GM12878 (cell line): Measurements from ENCODE around the gene GALNTL6. TPM values are rescaled to one million over a fixed set of nuclear protein-coding genes. Genes with fewer than 3 reads are reported as not detected.

Experiments
- ATAC-seq: fragments of 200-7000 bp; cut with Tn5 transposase; 3 replicates; pipeline ENCODE4 v1.9.1; 2020; ENCODE audit warnings: mild to moderate bottlenecking, moderate library complexity
- BruUV-seq: library from RNA; stranded (reverse); fragments of 400-500 nt; replicated peaks from 2 replicates; lab custom pipeline; 2021; lab: Mats Ljungman, UMichigan
- CTCF ChIA-PET: fragments of 300-600 bp; sonication (Branson Sonifier 250); formaldehyde crosslinking; extraction: SDS; loops from one replicate; lab custom pipeline; 2021; ENCODE audit warnings: inconsistent platforms; lab: Yijun Ruan, JAX
- POLR2A ChIA-PET: fragments of 350-600 bp; formaldehyde crosslinking; extraction: SDS; loops from one replicate; lab custom pipeline; 2021; ENCODE audit warnings: inconsistent platforms; lab: Charles Lee
- RAD21 ChIA-PET: fragments of 300-600 bp; sonication (Branson Sonifier 250); formaldehyde crosslinking; loops from one replicate; lab custom pipeline; 2023; ENCODE audit warnings: antibody characterized with exemption; ENCODE audit not compliant: unreplicated experiment; lab: Charles Lee
- SMC1A ChIA-PET: fragments of 300-600 bp; sonication (Branson Sonifier 250); formaldehyde crosslinking; loops from one replicate; lab custom pipeline; 2023; ENCODE audit not compliant: unreplicated experiment, uncharacterized antibody; lab: Charles Lee
- DNase-seq: peaks from one replicate; pipeline ENCODE4 v3.0.0-alpha.2; 2011; ENCODE audit warnings: low read depth, low spot score
- FAIRE-seq: peaks from 3 replicates; lab custom pipeline; 2011; peaks lifted over from hg19 to GRCh38; lab: Jason Lieb, UNC
- H2AFZ ChIP-seq: 2 replicates; pipeline ENCODE4 v1.6.0; 2011; ENCODE audit warnings: low read depth, low read length, control low read depth; ENCODE audit not compliant: control insufficient read depth
- H3K27ac ChIP-seq: 2 replicates; pipeline ENCODE4 v1.5.1; 2011; ENCODE audit warnings: control low read depth; ENCODE audit not compliant: control insufficient read depth, insufficient read depth
- H3K27me3 ChIP-seq, 2 experiments: replicated peaks in 1 of 2; 2 replicates each; pipeline versions ENCODE4 v1.6.0 to v1.6.1; 2011; ENCODE audit warnings: low read length in 1 of 2; ENCODE audit not compliant: control insufficient read depth in 2 of 2, insufficient read depth in 2 of 2
- H3K36me3 ChIP-seq, 2 experiments: 2 replicates each; pipeline ENCODE4 v1.5.1; 2011; ENCODE audit warnings: low read length in 1 of 2; ENCODE audit not compliant: control insufficient read depth in 2 of 2, insufficient read depth in 2 of 2
- H3K4me1 ChIP-seq: 2 replicates; pipeline ENCODE4 v1.6.1; 2011; ENCODE audit warnings: mild to moderate bottlenecking, low read length, moderate library complexity, mixed read lengths; ENCODE audit not compliant: control insufficient read depth, insufficient read depth
- H3K4me2 ChIP-seq: 2 replicates; pipeline ENCODE4 v1.6.0; 2011; ENCODE audit warnings: control low read depth; ENCODE audit not compliant: control insufficient read depth, insufficient read depth
- H3K4me3 ChIP-seq: fragments of 200-600 bp; sonication (generic); 2 replicates; pipeline ENCODE4 v1.5.1; 2016
- H3K79me2 ChIP-seq: 2 replicates; pipeline ENCODE4 v1.6.0; 2011; ENCODE audit warnings: low read length; ENCODE audit not compliant: control insufficient read depth, insufficient read depth
- H3K9ac ChIP-seq: 2 replicates; pipeline ENCODE4 v1.8.0; 2011; ENCODE audit warnings: low read length, control low read depth, mixed read lengths; ENCODE audit not compliant: control insufficient read depth, insufficient read depth
- H3K9me3 ChIP-seq: replicated peaks from 3 replicates; pipeline ENCODE4 v1.5.1; 2011; ENCODE audit warnings: mild to moderate bottlenecking, low read length; ENCODE audit not compliant: control insufficient read depth, insufficient read depth
- H4K20me1 ChIP-seq: 2 replicates; pipeline ENCODE4 v1.6.0; 2011; ENCODE audit not compliant: control insufficient read depth, insufficient read depth
- CBFB ChIP-seq: IDR thresholded peaks from 2 replicates; pipeline ENCODE4 v1.6.1; 2016; ENCODE audit warnings: antibody characterized with exemption, low read depth
- ESRRA ChIP-seq: IDR thresholded peaks from 2 replicates; pipeline ENCODE4 v1.6.1; 2012; ENCODE audit warnings: mild to moderate bottlenecking, low read length, improper control_type of control experiment
- HCFC1 ChIP-seq: fragments of 150-350 bp; IDR thresholded peaks from 2 replicates; pipeline ENCODE4 v1.6.1; 2014; ENCODE audit warnings: low read length
- MTA2 ChIP-seq: fragments of 450-650 bp; IDR thresholded peaks from 2 replicates; pipeline ENCODE4 v1.6.1; 2016; ENCODE audit warnings: low read depth, mild to moderate bottlenecking, moderate library complexity
- SIN3A ChIP-seq: IDR thresholded peaks from 2 replicates; pipeline ENCODE4 v1.6.1; 2012; ENCODE audit warnings: low read depth, low read length, improper control_type of control experiment
- ZBED1 ChIP-seq: IDR thresholded peaks from 2 replicates; pipeline ENCODE4 v1.6.1; 2016; ENCODE audit warnings: borderline replicate concordance
- ZNF217 ChIP-seq: fragments of 450-650 bp; IDR thresholded peaks from 2 replicates; pipeline ENCODE4 v1.6.1; 2017; ENCODE audit warnings: antibody characterized with exemption, mild to moderate bottlenecking
- WGBS: methylation state at CpG from one replicate; pipeline ENCODE4 v1.1.6; 2016; ENCODE audit warnings: low lambda C conversion rate; ENCODE audit not compliant: insufficient replicate concordance, insufficient coverage; ENCODE audit errors: missing lambda C conversion rate; 5-methylcytosine and 5-hydroxymethylcytosine counted together
- in situ Hi-C: fragments of 300-500 bp; cut with MboI; formaldehyde crosslinking; loops from 9 replicates; pipeline ENCODE4 v1.14.3; 2018; ENCODE audit warnings: mixed read lengths
- intact Hi-C: fragments of 100-400 bp; cut with micrococcal nuclease; formaldehyde crosslinking; loops from one replicate; pipeline ENCODE4 v1.14.2; 2022; ENCODE audit not compliant: unreplicated experiment
- polyA plus RNA-seq, 11 experiments: library from polyadenylated mRNA; depleted of rRNA in 4 of 11; unstranded in 6 of 11; stranded (reverse) in 5 of 11; fragments of >200 nt; fragmentation: Nextera tagmentation in 4 of 11; fragmentation: Illumina TruSeq in 1 of 11; extraction: Ambion mirVana in 4 of 11; extraction: Trizol in 1 of 11; gene quantifications; 1 replicate in 1 of 11; 2 replicates in 10 of 11; pipeline versions ENCODE4 v1.2.1 to v1.2.3, GENCODE V29; 2011 to 2016; ENCODE audit warnings: inconsistent platforms in 2 of 11, missing spikeins in 2 of 11, low read depth in 1 of 11
- total RNA-seq, 4 experiments: library from RNA; depleted of rRNA in 3 of 4; stranded (reverse); fragments of >200 nt in 3 of 4; fragmentation: Illumina TruSeq in 1 of 4; extraction: Trizol in 1 of 4; gene quantifications; 2 replicates each; pipeline versions ENCODE4 v1.2.1 to v1.2.3, GENCODE V29; 2013 to 2021
- TF ChIP-seq, protein P1 (sequence below): fragments of 450-650 bp; IDR thresholded peaks from 2 replicates; pipeline ENCODE4 v1.6.1; 2017; ENCODE audit warnings: low read depth, mild to moderate bottlenecking, moderate library complexity

Gene GALNTL6
- total and polyA plus RNA-seq, 10 of the 15 experiments (the other 5 are each of a cell fraction or from before 2014, with no cell fraction given) = 0.01 to 0.29 TPM; not detected in 8

DNA sequence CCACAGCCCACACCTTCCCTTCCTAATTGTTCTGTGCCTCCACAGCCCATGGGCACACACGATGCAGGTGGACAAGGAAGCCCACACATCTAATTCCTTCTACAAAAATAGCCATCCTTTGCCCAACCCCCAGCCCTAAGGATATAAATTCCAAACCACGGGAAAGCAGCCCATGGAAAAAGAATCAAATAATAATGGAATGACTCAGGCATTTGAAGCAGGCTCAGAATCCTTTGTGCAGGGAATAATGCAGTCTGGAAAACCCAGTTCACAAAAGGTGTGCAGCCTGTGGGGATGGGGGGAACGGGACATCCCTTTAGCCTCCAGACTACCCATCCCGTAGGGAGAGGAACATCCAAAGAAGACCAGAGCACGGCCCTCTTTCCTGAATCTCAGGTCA lies 1013.1 kb downstream of the GALNTL6 start:
- ChIA-PET SMC1A (no interaction called here), CTCF (no interaction called here), RAD21 (no interaction called here), POLR2A (no interaction called here)
- no peaks in the 10 kb centered on the region for H4K20me1 ChIP-seq
- H3K4me1 ChIP-seq = no peaks in the 10 kb centered on the region
- in situ Hi-C loops = no loop called here
- FAIRE-seq = no peak
- H2AFZ ChIP-seq = no peak overlapping the region
- WGBS = 0% methylated on average over 5 of the region's 5 CpGs
- no peak overlapping the region for H3K9ac ChIP-seq
- no TSS peak for BruUV-seq
- no peaks in the 10 kb centered on the region for H3K79me2 ChIP-seq
- TF ChIP-seq HCFC1 = no peak
- TF ChIP-seq SIN3A = no peak
- no peak for TF ChIP-seq CBFB
- no peak for TF ChIP-seq ZNF217
- no peak for TF ChIP-seq ZBED1
- no peak for TF ChIP-seq MTA2
- TF ChIP-seq ESRRA = no peak
- ATAC-seq = no peak
- H3K27ac ChIP-seq = no peak overlapping the region
- DNase-seq = no peak
- no peak overlapping the region for H3K4me2 ChIP-seq
- H3K9me3 ChIP-seq = no peaks in the 10 kb centered on the region
- no peaks in the 10 kb centered on the region for H3K36me3 ChIP-seq
- no peak overlapping the region for H3K4me3 ChIP-seq
- H3K27me3 ChIP-seq = no peaks in the 10 kb centered on the region; a peak in 1 of 4 replicates
- intact Hi-C loops = no loop called here

DNA sequence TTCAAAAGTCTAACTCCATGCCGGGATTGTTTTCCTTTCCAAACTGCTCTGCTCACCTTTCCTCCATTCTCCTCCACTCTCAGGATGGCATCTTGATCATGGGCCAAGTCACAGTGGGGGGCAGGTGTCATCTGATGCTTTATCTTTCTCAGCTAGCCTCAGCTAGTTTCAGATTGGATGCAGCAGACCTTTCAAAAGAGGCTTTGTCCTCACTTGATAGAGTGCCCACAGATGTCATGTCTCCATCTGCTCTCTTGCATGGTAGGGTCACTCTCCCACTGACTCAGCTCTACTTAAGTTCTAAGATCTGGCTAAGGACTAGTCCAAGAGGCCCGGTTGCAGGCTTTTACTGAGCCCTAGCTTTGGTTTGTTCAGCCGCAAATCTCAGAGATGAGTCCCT lies 1013.7 kb downstream of the GALNTL6 start:
- no TSS peak for BruUV-seq
- intact Hi-C loops (no loop called here), in situ Hi-C loops (no loop called here)
- Histone ChIP-seq H3K4me3 (no peak overlapping the region), H3K4me1 (no peaks in the 10 kb centered on the region), H3K36me3 (no peaks in the 10 kb centered on the region), H3K4me2 (no peak overlapping the region), H3K9me3 (no peaks in the 10 kb centered on the region), H4K20me1 (no peaks in the 10 kb centered on the region), H3K9ac (no peak overlapping the region), H3K79me2 (no peaks in the 10 kb centered on the region), H3K27me3 (no peaks in the 10 kb centered on the region; a peak in 1 of 4 replicates), H3K27ac (no peak overlapping the region)
- DNase-seq (no peak), FAIRE-seq (no peak), ATAC-seq (no peak)
- ChIA-PET POLR2A (interaction anchor here (1.0 kb wide), 1 partner anchor 10 kb away, joined by 3 read pairs; no protein-coding TSS in a partner anchor), RAD21 (no interaction called here), SMC1A (interaction anchor here (1.4 kb wide), 1 partner anchor 10 kb away, joined by 3 read pairs; no protein-coding TSS in a partner anchor), CTCF (interaction anchor here (1.2 kb wide), 1 partner anchor 981 kb away, joined by 3 read pairs; no protein-coding TSS in a partner anchor)
- TF ChIP-seq, protein P1, sequence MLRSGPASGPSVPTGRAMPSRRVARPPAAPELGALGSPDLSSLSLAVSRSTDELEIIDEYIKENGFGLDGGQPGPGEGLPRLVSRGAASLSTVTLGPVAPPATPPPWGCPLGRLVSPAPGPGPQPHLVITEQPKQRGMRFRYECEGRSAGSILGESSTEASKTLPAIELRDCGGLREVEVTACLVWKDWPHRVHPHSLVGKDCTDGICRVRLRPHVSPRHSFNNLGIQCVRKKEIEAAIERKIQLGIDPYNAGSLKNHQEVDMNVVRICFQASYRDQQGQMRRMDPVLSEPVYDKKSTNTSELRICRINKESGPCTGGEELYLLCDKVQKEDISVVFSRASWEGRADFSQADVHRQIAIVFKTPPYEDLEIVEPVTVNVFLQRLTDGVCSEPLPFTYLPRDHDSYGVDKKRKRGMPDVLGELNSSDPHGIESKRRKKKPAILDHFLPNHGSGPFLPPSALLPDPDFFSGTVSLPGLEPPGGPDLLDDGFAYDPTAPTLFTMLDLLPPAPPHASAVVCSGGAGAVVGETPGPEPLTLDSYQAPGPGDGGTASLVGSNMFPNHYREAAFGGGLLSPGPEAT = no peak
- TF ChIP-seq, all 136 proteins: peak for 0
- 29% methylated on average over 3 of the region's 3 CpGs for WGBS
- no peak overlapping the region for H2AFZ ChIP-seq
